Myocyte (in vitro differentiated cells): ENCODE data around the gene METTL26. TPM values are rescaled to one million over a fixed set of nuclear protein-coding genes. Genes with fewer than 3 reads are reported as not detected.

Source experiments
- DNase-seq: peaks from one replicate; pipeline ENCODE4 v3.0.0-alpha.2; 2012; ENCODE audit warnings: low read depth
- total RNA-seq: library from RNA; depleted of rRNA; stranded (reverse); fragments of >200 nt; gene quantifications from 2 replicates; pipeline ENCODE4 v1.2.3, GENCODE V29; 2014

METTL26 gene
- total RNA-seq, 1 donor from 2014 or later: 83.6 TPM

GRCh38 chr16:660459-661183 lies 24.5 kb upstream of the METTL26 start:
- DNase-seq: peak; percentile 65

GRCh38 chr16:660132-660458 lies 24.0 kb upstream of the METTL26 start:
- DNase-seq: no peak

- no peak for DNase-seq
These were observed 23.5 kb upstream of the METTL26 start for GRCh38 chr16:659618-660017.

- DNase-seq: no peak
These were observed 22.8 kb upstream of the METTL26 start for GRCh38 chr16:658679-659571.

GRCh38 chr16:657487-657886 lies 21.4 kb upstream of the METTL26 start:
- DNase-seq: no peak

- DNase-seq: no peak
These were observed 17.9 kb upstream of the METTL26 start for GRCh38 chr16:654034-654433.

GRCh38 chr16:652454-653305 lies 16.6 kb upstream of the METTL26 start:
- DNase-seq: no peak

GRCh38 chr16:651844-652243 lies 15.7 kb upstream of the METTL26 start:
- no peak for DNase-seq

GRCh38 chr16:649631-650030 lies 13.5 kb upstream of the METTL26 start:
- DNase-seq: no peak

GRCh38 chr16:648781-649589 lies 12.9 kb upstream of the METTL26 start, which contains the start of gene WDR90:
TSS of gene WDR90 (plus strand) at chr16:649365. CDS start at chr16:649417, 52 bp downstream.
- peak; percentile 90 for DNase-seq

GRCh38 chr16:648071-648780 lies 12.1 kb upstream of the METTL26 start:
- DNase-seq: peak; percentile 76

- DNase-seq: peak; percentile 59
These were observed 11.2 kb upstream of the METTL26 start for GRCh38 chr16:647173-647902.

GRCh38 chr16:646679-647172 lies 10.6 kb upstream of the METTL26 start:
- no peak for DNase-seq

GRCh38 chr16:645852-646678 lies 10.0 kb upstream of the METTL26 start:
- no peak for DNase-seq

- no peak for DNase-seq
These were observed 8.5 kb upstream of the METTL26 start for GRCh38 chr16:644556-644955.

- DNase-seq: no peak
These were observed 6.9 kb upstream of the METTL26 start for GRCh38 chr16:643050-643368.

- peak; percentile 17 for DNase-seq
These were observed 6.3 kb upstream of the METTL26 start for GRCh38 chr16:642189-643049.
